ENCODE measurements around the gene TEC. TPM values are rescaled to one million over a fixed set of nuclear protein-coding genes. Genes with fewer than 3 reads are reported as not detected.
A peak's percentile ranks its signal among the peaks of the same experiment; 100 is the strongest.
"Not testable (repeated sequence)": the region's sequence is repeated elsewhere in the genome, so short reads cannot be mapped to it uniquely, and the experiment has no call there.

Gene TEC
- total RNA-seq, 1 experiment from 2014 or later = not detected

GRCh38 chr4:48180234-48180633 lies 89.4 kb downstream of the TEC start:
- DNase-seq (ENCODE audit: low spot score) = no peak
- in situ Hi-C loops (cut with HindIII; ENCODE audit: low sequenced_read_pairs) = no loop called here

- DNase-seq (ENCODE audit: low spot score) = no peak
- in situ Hi-C loops (cut with HindIII; ENCODE audit: low sequenced_read_pairs) = no loop called here
These were observed 90.7 kb downstream of the TEC start for GRCh38 chr4:48178931-48179330.

- DNase-seq (ENCODE audit: low spot score) = no peak
- in situ Hi-C loops (cut with HindIII; ENCODE audit: low sequenced_read_pairs) = no loop called here
These were observed 93.8 kb downstream of the TEC start for GRCh38 chr4:48175806-48176205.

GRCh38 chr4:48175328-48175727 lies 94.3 kb downstream of the TEC start:
- in situ Hi-C loops (cut with HindIII; ENCODE audit: low sequenced_read_pairs) = no loop called here
- no peak for DNase-seq (ENCODE audit: low spot score)

- peak; percentile 20 for DNase-seq (ENCODE audit: low spot score)
- in situ Hi-C loops (cut with HindIII; ENCODE audit: low sequenced_read_pairs) = no loop called here
These were observed 96.3 kb downstream of the TEC start for GRCh38 chr4:48173056-48173991.

- in situ Hi-C loops (cut with HindIII; ENCODE audit: low sequenced_read_pairs) = no loop called here
These were observed 97.0 kb downstream of the TEC start for GRCh38 chr4:48172651-48173050.

GRCh38 chr4:48169636-48170035 lies 100.0 kb downstream of the TEC start:
- no peak for DNase-seq (ENCODE audit: low spot score)
- in situ Hi-C loops (cut with HindIII; ENCODE audit: low sequenced_read_pairs) = no loop called here

More at GRCh38 chr4:48172651-48173050, 97.0 kb downstream of the TEC start:
- DNase-seq (ENCODE audit: low spot score) = no peak

- in situ Hi-C loops (cut with HindIII; ENCODE audit: low sequenced_read_pairs) = no loop called here
- no peak for DNase-seq (ENCODE audit: low spot score)
These were observed 101.9 kb downstream of the TEC start for GRCh38 chr4:48167538-48168263.

GRCh38 chr4:48164561-48164960 lies 105.1 kb downstream of the TEC start:
- DNase-seq (ENCODE audit: low spot score); in situ Hi-C loops (cut with HindIII; ENCODE audit: low sequenced_read_pairs): not testable (repeated sequence)

- no peak for DNase-seq (ENCODE audit: low spot score)
- in situ Hi-C loops (cut with HindIII; ENCODE audit: low sequenced_read_pairs) = no loop called here
These were observed 105.9 kb downstream of the TEC start for GRCh38 chr4:48163746-48164145.

GRCh38 chr4:48162162-48162561 lies 107.5 kb downstream of the TEC start:
- no peak for DNase-seq (ENCODE audit: low spot score)
- in situ Hi-C loops (cut with HindIII; ENCODE audit: low sequenced_read_pairs) = no loop called here

GRCh38 chr4:48157271-48157670 lies 112.4 kb downstream of the TEC start:
- no peak for DNase-seq (ENCODE audit: low spot score)
- in situ Hi-C loops (cut with HindIII; ENCODE audit: low sequenced_read_pairs) = no loop called here

- in situ Hi-C loops (cut with HindIII; ENCODE audit: low sequenced_read_pairs) = no loop called here
- DNase-seq (ENCODE audit: low spot score) = no peak
These were observed 113.2 kb downstream of the TEC start for GRCh38 chr4:48156423-48156822.

- in situ Hi-C loops (cut with HindIII; ENCODE audit: low sequenced_read_pairs) = no loop called here
- DNase-seq (ENCODE audit: low spot score) = no peak
These were observed 115.7 kb downstream of the TEC start for GRCh38 chr4:48153791-48154550.

- DNase-seq (ENCODE audit: low spot score) = no peak
- in situ Hi-C loops (cut with HindIII; ENCODE audit: low sequenced_read_pairs) = no loop called here
These were observed 117.4 kb downstream of the TEC start for GRCh38 chr4:48152259-48152658.

- in situ Hi-C loops (cut with HindIII; ENCODE audit: low sequenced_read_pairs) = no loop called here
- DNase-seq (ENCODE audit: low spot score) = no peak
These were observed 119.7 kb downstream of the TEC start for GRCh38 chr4:48149827-48150370.

GRCh38 chr4:48147621-48148020 lies 122.0 kb downstream of the TEC start:
- in situ Hi-C loops (cut with HindIII; ENCODE audit: low sequenced_read_pairs) = no loop called here

GRCh38 chr4:48141048-48141447 lies 128.6 kb downstream of the TEC start:
- peak; percentile 21 for DNase-seq (ENCODE audit: low spot score)
- in situ Hi-C loops (cut with HindIII; ENCODE audit: low sequenced_read_pairs) = no loop called here

More at GRCh38 chr4:48147621-48148020, 122.0 kb downstream of the TEC start:
- DNase-seq (ENCODE audit: low spot score) = no peak

- in situ Hi-C loops (cut with HindIII; ENCODE audit: low sequenced_read_pairs) = no loop called here
- no peak for DNase-seq (ENCODE audit: low spot score)
These were observed 129.9 kb downstream of the TEC start for GRCh38 chr4:48139691-48140090.
